Left ventricle myocardium inferior (tissue), 1 donor: ENCODE data around the gene SOCS3. TPM values are rescaled to one million over a fixed set of nuclear protein-coding genes. Genes with fewer than 3 reads are reported as not detected.
"Not testable (repeated sequence)": the region's sequence is repeated elsewhere in the genome, so short reads cannot be mapped to it uniquely, and the experiment has no call there.

Experiments
- DNase-seq: peaks from one replicate; pipeline ENCODE4 v3.0.0-alpha.2; 2020
- H3K27ac ChIP-seq: fragments of 200-600 bp; replicated peaks from 2 replicates; pipeline ENCODE4 v1.8.0; 2021
- H3K27me3 ChIP-seq: fragments of 200-600 bp; 2 replicates; pipeline ENCODE4 v1.8.0; 2021; ENCODE audit warnings: low read depth
- H3K36me3 ChIP-seq: fragments of 200-600 bp; 2 replicates; pipeline ENCODE4 v1.8.0; 2021
- H3K4me1 ChIP-seq: fragments of 200-600 bp; 2 replicates; pipeline ENCODE4 v1.8.0; 2021
- H3K4me3 ChIP-seq: fragments of 200-600 bp; 2 replicates; pipeline ENCODE4 v1.8.0; 2021; ENCODE audit warnings: mild to moderate bottlenecking, moderate library complexity
- H3K9me3 ChIP-seq: fragments of 200-600 bp; replicated peaks from 2 replicates; pipeline ENCODE4 v1.8.0; 2021
- CTCF ChIP-seq: fragments of 200-600 bp; IDR thresholded peaks from 2 replicates; pipeline ENCODE4 v1.8.0; 2021; ENCODE audit warnings: antibody characterized with exemption, mild to moderate bottlenecking, borderline replicate concordance
- intact Hi-C: fragments of 100-400 bp; cut with micrococcal nuclease; formaldehyde crosslinking; loops from one replicate; pipeline ENCODE4 v1.11.0; 2022
- total RNA-seq: library from RNA; stranded (reverse); fragmentation: NEBNext Ultra II Directional; extraction: Animal tissue kit (Norgen Biotek cat#: 25700); gene quantifications from one replicate; pipeline ENCODE4 v1.2.1, GENCODE V29; 2021
- donor health status: DM: no; HTN: yes; CAD: no; lungs with severe emphysema.

SOCS3 gene
- total RNA-seq, 1 donor from 2014 or later, result 9.5 TPM

DNA sequence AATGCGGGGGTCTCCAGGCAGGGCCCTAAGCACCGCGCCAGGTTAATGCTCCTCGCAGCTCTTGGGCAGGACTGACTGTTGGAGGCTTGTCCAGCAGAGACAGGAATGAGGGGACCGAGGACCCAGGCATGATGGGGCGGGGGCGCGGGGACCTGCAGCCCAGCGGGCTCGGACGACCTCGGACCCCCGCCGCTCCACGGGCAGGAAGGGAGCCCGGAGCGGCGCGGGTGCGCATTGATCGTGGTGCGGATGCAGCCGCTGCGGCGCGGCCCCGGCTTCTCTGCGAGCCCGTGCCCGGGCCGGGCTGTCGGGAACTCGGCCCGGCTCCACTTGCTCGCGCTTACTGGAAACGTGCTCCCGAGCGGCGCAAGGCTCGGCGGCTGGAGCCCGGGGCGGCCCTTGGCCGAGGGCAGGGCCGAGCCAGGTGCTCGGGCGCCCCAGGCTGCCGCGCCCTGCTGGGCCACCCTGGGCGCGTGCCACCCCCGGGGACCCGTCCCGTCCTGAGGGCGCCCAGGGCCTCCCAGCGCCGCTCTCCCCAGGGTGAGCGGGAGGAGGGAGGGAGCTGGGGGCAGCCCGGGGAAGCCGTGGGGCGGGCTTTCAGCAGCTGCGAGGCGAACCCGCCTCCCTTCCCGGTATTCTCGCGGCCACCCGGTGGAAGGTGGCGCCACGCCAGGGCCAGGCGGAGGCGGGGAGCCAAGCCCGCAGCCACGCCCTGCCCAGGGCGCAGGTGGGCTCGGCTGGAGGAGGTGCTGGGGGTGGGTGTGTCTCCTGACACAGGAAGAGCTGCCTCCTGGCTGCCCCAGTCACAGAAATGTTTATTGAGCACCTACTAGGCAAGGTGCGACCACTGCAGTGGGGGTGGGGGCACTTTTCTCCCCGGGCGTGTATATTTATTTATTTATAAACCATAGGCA lies 45.9 kb downstream of the SOCS3 start:
- Histone ChIP-seq H3K4me3 (peak overlapping the region; percentile 68), H3K27ac (peak overlapping the region; percentile 78), H3K9me3 (no peaks in the 10 kb centered on the region), H3K4me1 (peaks cover 47% of the 10 kb centered on the region), H3K36me3 (no peaks in the 10 kb centered on the region), H3K27me3 (no peaks in the 10 kb centered on the region)
- no peak for TF ChIP-seq CTCF
- peak; percentile 80 for DNase-seq
- intact Hi-C loops, result no loop called here

DNA sequence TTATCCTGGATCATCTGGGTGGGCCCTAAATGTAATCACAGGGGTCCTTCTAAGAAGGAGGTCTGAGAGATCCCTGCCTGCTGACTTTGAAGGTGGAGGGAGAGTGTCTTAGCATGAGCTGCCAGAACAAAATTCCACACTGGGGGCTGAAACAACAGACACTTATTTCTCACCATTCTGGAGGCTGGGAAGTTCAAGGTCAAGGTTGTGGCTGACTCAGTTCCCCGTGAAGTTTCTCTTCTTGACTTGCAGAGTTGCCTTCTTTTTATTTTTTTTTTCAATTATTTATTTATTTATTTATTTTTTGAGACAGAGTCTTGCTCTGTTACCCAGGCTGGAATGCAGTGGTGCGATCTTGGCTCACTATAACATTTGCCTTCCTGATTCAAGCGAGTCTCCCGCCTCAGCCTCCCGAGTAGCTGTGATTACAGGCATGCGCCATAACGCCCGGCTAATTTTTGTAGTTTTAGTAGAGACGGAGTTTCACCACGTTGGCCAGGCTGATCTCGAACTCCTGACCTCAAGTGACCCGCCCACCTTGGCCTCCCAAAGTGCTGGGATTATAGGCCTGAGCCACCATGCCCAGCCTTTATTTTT lies 50.1 kb downstream of the SOCS3 start:
- H3K27me3 ChIP-seq, H3K4me3 ChIP-seq, H3K27ac ChIP-seq, intact Hi-C loops, DNase-seq, H3K36me3 ChIP-seq: not testable (repeated sequence)
- peaks cover 22% of the 10 kb centered on the region for H3K4me1 ChIP-seq
- peaks cover 11% of the 10 kb centered on the region for H3K9me3 ChIP-seq

- no peak for TF ChIP-seq CTCF
- Histone ChIP-seq H3K9me3 (peaks cover 11% of the 10 kb centered on the region), H3K36me3 (no peaks in the 10 kb centered on the region), H3K4me3 (no peak overlapping the region), H3K4me1 (peaks cover 13% of the 10 kb centered on the region), H3K27ac (no peak overlapping the region), H3K27me3 (no peaks in the 10 kb centered on the region)
- intact Hi-C loops, result no loop called here
- DNase-seq, result no peak
Measured at GRCh38 chr17:78307887-78308638, 51.8 kb downstream of the SOCS3 start.

- no peaks in the 10 kb centered on the region for H3K27me3 ChIP-seq
- no peak for TF ChIP-seq CTCF
- no peak overlapping the region for H3K4me3 ChIP-seq
- H3K27ac ChIP-seq, result no peak overlapping the region
- H3K4me1 ChIP-seq, result peaks cover 13% of the 10 kb centered on the region
- intact Hi-C loops, result no loop called here
- no peaks in the 10 kb centered on the region for H3K36me3 ChIP-seq
- no peak for DNase-seq
- peaks cover 11% of the 10 kb centered on the region for H3K9me3 ChIP-seq
Measured at GRCh38 chr17:78306913-78307312, 53.0 kb downstream of the SOCS3 start.

Other genes starting within 250 kb of the SOCS3 start
- gene TMC6, start 231.3 kb downstream of the SOCS3 start, total RNA-seq, result 39.5 TPM
- 1.3 TPM for gene TMC8, start 229.3 kb downstream of the SOCS3 start, total RNA-seq
- not detected for gene C17orf99, start 213.7 kb downstream of the SOCS3 start, total RNA-seq
- 86.9 TPM for gene SYNGR2, start 191.5 kb downstream of the SOCS3 start, total RNA-seq
- gene TK1, start 173.0 kb downstream of the SOCS3 start, total RNA-seq, result 1.8 TPM
- gene AFMID, start 172.7 kb downstream of the SOCS3 start, total RNA-seq, result 22.5 TPM
- gene BIRC5, start 145.8 kb downstream of the SOCS3 start, total RNA-seq, result 0.69 TPM
- not detected for gene TMEM235, start 128.4 kb downstream of the SOCS3 start, total RNA-seq
- 17.1 TPM for gene PGS1, start 18.6 kb upstream of the SOCS3 start, total RNA-seq
- gene DNAH17, start 217.3 kb upstream of the SOCS3 start, total RNA-seq, result not detected